GM21447 (cell line): ENCODE measurements around the gene CPNE4.
"Not testable (repeated sequence)": the region's sequence is repeated elsewhere in the genome, so short reads cannot be mapped to it uniquely, and the experiment has no call there.

Source experiments
- ATAC-seq: cut with Tn5 transposase; IDR thresholded peaks from one replicate; pipeline ENCODE4 v1.9.1; 2021; ENCODE audit not compliant: unreplicated experiment

Gene CPNE4

GRCh38 chr3:131544557-131544956, 490.3 kb downstream of the CPNE4 start:
- no peak for ATAC-seq

- ATAC-seq, result no peak
These were observed 491.1 kb downstream of the CPNE4 start for GRCh38 chr3:131543714-131544113.

DNA sequence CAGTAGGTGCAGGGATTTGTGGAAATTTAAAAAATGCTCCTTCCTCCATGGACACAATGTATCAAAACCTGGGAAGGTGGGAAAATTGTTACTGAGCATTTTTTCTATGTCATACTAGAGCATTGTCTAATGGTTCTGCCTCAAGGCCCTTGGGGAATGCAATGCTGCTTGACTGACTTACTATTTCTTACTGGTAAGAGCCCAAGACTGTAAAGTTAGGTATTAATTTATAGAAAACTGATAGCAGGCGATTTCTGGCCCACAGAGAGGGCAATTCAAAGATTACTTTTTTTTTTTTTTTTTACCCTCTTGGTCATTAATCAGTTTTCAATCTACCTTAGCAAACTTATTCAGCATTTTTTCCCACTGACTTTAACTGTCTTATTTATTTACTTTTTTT, 493.5 kb downstream of the CPNE4 start:
- ATAC-seq, result no peak

DNA sequence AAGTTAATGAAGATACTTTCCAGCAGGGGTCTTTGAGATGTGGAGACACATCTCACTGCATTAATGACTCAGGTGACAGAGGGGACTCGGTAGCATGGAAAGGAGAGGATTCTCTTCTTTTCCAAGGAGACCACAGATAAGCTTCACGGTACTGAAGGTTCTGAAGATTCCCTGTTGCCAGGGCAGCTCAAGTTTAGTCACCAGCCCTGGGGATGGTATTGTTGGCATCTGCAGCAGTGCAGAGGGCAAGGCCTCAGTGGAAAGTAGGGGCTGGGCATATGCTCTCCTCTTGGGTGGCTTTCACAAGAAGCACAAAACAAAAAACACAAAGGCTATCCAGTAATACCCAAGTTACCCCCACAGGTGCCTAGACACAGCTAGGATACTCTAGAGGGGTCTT, 494.0 kb downstream of the CPNE4 start:
- no peak for ATAC-seq

DNA sequence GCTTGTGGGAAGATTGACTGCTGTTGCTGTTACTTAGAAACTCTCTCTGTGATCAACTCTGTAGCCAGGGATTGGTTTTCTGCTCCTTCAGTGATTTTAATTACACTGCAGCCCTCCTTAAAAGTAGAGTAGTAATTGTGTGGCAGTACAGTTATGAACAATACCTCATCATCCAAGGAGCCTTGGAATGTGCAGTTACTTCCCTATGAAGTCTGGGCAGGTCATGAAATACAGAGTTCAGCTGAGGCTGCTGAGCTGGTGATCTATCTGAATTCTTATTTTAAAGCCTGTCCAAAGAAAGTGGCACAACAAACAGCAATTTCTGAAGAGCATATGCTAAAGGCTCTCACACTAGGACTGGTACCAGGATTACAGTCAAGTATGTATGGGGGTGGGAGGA, 494.7 kb downstream of the CPNE4 start:
- no peak for ATAC-seq

GRCh38 chr3:131538968-131539367, 495.8 kb downstream of the CPNE4 start:
- no peak for ATAC-seq

GRCh38 chr3:131537531-131537930, 497.3 kb downstream of the CPNE4 start:
- no peak for ATAC-seq

DNA sequence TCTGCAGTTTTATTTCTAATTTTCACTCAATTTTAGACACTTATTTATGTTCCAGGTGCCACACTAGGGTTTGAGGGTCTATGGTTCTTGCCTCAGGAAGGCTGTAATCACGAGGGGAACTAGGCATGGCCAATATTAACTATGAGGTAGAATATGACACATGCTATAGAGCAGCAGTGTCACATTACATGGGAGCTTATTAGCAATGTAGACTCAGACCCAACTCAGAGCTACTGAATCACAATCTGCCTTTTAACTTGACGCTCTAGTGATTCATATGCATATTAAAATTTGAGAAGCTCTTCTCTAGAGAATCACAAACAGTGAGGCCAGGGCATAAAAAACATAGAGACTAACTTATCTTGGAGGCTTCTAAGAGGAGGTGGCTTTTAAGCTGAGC, 499.2 kb downstream of the CPNE4 start:
- no peak for ATAC-seq

DNA sequence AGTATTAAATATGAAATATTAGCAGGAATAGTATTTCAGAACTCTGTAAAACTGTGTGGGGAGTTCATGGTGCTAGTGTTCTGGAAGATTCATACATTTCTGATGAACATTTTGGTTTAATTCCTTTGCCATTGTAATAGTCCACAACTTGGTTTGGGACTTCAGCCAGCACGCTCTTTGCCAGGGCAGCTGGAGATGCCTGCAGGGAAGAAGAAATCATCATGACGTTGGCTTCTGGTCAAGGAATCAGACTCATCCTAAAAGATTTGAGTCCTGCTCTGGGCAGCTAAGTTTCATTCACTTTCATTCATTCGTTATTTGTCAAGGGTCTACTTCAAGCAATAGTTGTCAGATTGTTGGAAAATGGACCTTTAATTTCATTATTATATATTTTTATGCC, 499.7 kb downstream of the CPNE4 start:
- no peak for ATAC-seq

DNA sequence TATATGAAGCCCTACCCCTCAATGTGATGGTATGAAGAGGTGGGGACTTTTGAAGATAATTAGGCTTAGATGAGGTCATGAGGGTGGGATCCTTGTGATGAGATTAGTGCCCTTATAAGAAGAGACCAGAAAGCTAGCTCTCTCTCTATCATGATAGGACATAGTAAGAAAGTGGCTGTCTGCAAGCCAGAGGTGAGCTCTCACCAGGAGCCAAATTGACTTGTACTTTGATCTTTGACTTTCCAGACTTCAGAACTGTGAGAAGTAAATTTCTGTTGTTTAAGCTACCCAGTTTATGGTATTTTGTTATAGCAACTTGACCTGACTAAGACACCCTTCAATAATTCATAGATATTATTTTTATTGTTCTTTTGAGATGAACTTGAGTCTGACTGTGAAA, 502.2 kb downstream of the CPNE4 start:
- no peak for ATAC-seq

GRCh38 chr3:131530843-131531242, 504.0 kb downstream of the CPNE4 start:
- no peak for ATAC-seq

DNA sequence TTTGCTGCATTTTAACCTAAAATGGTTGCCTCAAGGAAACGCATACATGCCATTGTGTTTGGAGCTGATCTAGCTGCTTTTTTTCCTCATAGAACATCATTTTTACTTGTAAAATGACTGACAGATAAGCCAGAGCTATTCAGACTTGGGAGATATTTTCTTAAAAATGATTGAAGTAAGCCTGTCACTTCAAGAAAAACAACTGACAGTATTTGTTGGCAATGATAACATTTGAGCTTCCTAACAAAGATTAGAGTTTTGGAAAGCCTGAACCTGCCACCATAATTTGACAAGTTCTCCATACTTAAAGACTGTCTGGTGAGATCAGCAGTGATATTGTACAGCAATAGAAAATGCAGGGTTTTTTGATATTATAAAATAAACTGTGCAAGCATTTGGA, 504.4 kb downstream of the CPNE4 start:
- ATAC-seq, result no peak

GRCh38 chr3:131526801-131527347, 507.9 kb downstream of the CPNE4 start:
- no peak for ATAC-seq

GRCh38 chr3:131518680-131519079, 516.1 kb downstream of the CPNE4 start:
- no peak for ATAC-seq

GRCh38 chr3:131505421-131505820, 529.4 kb downstream of the CPNE4 start:
- ATAC-seq, result no peak

DNA sequence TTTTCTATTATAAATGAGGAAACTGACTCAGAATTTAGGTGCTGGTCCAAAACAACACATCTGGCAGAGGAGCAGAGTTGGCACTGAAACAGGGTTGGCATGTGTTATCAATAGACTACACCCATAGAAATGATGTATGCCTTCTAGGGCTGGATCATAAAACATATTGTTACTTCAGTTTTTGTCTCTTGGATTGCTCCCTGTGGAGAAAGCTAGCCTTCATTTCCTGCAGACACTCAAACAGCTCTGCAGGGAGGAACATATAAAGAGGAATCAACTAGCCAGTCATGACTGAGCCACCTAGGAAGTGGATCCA, 531.5 kb downstream of the CPNE4 start:
- peak; percentile 7 for ATAC-seq

- peak; percentile 97 for ATAC-seq
These were observed 532.1 kb downstream of the CPNE4 start, which contains the start of gene MRPL3 for GRCh38 chr3:131502530-131503319. TSS of gene MRPL3 (minus strand) at chr3:131502971. CDS start at chr3:131502821, 150 bp downstream.

DNA sequence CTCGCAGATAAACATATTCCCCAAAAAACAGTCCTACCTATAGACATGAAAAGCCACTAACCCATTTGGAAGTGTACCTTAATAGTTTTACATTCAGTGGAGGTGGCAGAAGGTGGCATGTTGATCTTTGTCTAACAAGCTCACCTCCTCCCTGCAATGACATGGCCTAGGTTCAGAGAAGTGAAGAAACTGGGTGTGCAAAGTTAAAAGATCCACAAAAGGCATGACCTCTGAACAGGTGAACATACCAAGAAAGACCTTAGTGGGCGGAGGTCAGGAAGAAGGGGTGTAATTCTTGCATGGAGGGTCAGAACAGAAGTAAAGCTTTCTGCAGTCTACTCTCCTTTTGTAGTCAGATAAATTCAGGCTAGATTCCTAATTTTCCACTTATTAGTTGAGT, 532.9 kb downstream of the CPNE4 start:
- peak; percentile 3 for ATAC-seq

- no peak for ATAC-seq
These were observed 540.1 kb downstream of the CPNE4 start for GRCh38 chr3:131494706-131495105.

DNA sequence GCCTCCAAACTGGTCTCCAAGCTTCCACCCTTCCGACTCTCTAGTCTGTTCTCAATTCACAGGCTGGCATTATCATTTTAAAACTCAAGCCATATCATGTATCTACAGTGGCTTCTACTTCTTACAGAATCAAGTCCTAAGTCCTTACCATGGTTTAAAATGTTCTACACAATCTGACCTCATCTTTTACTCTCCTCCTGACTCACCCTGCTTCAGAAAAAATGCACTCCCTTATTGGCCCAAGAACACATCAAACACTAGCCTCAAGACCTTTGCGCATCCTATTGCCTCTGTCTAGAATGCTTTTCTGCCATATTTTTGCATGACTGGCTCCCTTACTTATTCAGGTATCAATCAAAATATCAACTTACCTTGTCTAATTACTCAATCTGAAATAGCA, 543.0 kb downstream of the CPNE4 start:
- ATAC-seq, result no peak

DNA sequence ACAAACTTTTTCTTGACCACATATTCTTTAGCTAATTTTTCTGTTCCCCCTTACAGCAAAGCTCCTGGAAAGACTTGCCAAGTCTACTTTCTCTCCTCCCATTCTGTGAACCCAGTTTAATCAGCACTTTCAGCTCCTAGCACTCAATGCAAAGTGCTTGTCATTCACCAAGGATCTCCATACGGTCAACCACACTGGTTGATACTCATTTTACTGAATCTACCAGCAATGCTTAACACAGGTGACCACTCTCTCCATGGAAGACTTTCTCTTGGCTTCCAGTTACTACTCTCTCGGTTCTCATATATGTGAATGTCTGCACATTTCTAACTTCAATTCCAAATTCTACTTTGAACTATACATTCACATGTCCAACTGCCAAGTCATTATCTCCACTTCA, 543.7 kb downstream of the CPNE4 start:
- no peak for ATAC-seq

- not testable (repeated sequence) for ATAC-seq
These were observed 548.3 kb downstream of the CPNE4 start for GRCh38 chr3:131486545-131486944.

DNA sequence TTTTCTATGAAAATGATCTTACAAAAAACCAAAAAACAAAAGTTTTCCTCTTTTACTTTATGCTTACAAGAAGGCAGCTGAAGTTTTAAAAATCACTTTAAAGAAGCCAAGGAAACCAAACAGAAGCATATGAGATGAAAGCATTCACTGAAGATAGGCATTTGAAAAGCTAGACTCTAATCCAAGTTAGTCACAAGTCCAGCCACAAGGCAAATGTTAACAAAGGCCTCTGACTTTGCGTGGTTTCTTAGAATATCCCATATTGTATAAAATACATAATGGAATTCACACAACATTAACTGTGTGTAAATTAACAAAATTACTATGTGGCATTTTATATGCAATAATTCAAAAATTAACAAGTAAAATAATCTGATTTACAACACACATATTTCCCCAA, 549.7 kb downstream of the CPNE4 start:
- no peak for ATAC-seq
